GM12878 (cell line): ENCODE measurements around the gene SYCE3. TPM values are rescaled to one million over a fixed set of nuclear protein-coding genes. Genes with fewer than 3 reads are reported as not detected.

ENCODE experiments used
- ATAC-seq: fragments of 200-7000 bp; cut with Tn5 transposase; 3 replicates; pipeline ENCODE4 v1.9.1; 2020; ENCODE audit warnings: mild to moderate bottlenecking, moderate library complexity
- BruUV-seq: library from RNA; stranded (reverse); fragments of 400-500 nt; replicated peaks from 2 replicates; lab custom pipeline; 2021; lab: Mats Ljungman, UMichigan
- CTCF ChIA-PET: fragments of 300-600 bp; sonication (Branson Sonifier 250); formaldehyde crosslinking; extraction: SDS; loops from one replicate; lab custom pipeline; 2021; ENCODE audit warnings: inconsistent platforms; lab: Yijun Ruan, JAX
- POLR2A ChIA-PET: fragments of 350-600 bp; formaldehyde crosslinking; extraction: SDS; loops from one replicate; lab custom pipeline; 2021; ENCODE audit warnings: inconsistent platforms; lab: Charles Lee
- RAD21 ChIA-PET: fragments of 300-600 bp; sonication (Branson Sonifier 250); formaldehyde crosslinking; loops from one replicate; lab custom pipeline; 2023; ENCODE audit warnings: antibody characterized with exemption; ENCODE audit not compliant: unreplicated experiment; lab: Charles Lee
- SMC1A ChIA-PET: fragments of 300-600 bp; sonication (Branson Sonifier 250); formaldehyde crosslinking; loops from one replicate; lab custom pipeline; 2023; ENCODE audit not compliant: unreplicated experiment, uncharacterized antibody; lab: Charles Lee
- DNase-seq: peaks from one replicate; pipeline ENCODE4 v3.0.0-alpha.2; 2011; ENCODE audit warnings: low read depth, low spot score
- FAIRE-seq: peaks from 3 replicates; lab custom pipeline; 2011; peaks lifted over from hg19 to GRCh38; lab: Jason Lieb, UNC
- H2AFZ ChIP-seq: 2 replicates; pipeline ENCODE4 v1.6.0; 2011; ENCODE audit warnings: low read depth, low read length, control low read depth; ENCODE audit not compliant: control insufficient read depth
- H3K27ac ChIP-seq: 2 replicates; pipeline ENCODE4 v1.5.1; 2011; ENCODE audit warnings: control low read depth; ENCODE audit not compliant: control insufficient read depth, insufficient read depth
- H3K27me3 ChIP-seq, 2 experiments: replicated peaks in 1 of 2; 2 replicates each; pipeline versions ENCODE4 v1.6.0 to v1.6.1; 2011; ENCODE audit warnings: low read length in 1 of 2; ENCODE audit not compliant: control insufficient read depth in 2 of 2, insufficient read depth in 2 of 2
- H3K36me3 ChIP-seq, 2 experiments: 2 replicates each; pipeline ENCODE4 v1.5.1; 2011; ENCODE audit warnings: low read length in 1 of 2; ENCODE audit not compliant: control insufficient read depth in 2 of 2, insufficient read depth in 2 of 2
- H3K4me1 ChIP-seq: 2 replicates; pipeline ENCODE4 v1.6.1; 2011; ENCODE audit warnings: mild to moderate bottlenecking, low read length, moderate library complexity, mixed read lengths; ENCODE audit not compliant: control insufficient read depth, insufficient read depth
- H3K4me2 ChIP-seq: 2 replicates; pipeline ENCODE4 v1.6.0; 2011; ENCODE audit warnings: control low read depth; ENCODE audit not compliant: control insufficient read depth, insufficient read depth
- H3K4me3 ChIP-seq: fragments of 200-600 bp; sonication (generic); 2 replicates; pipeline ENCODE4 v1.5.1; 2016
- H3K79me2 ChIP-seq: 2 replicates; pipeline ENCODE4 v1.6.0; 2011; ENCODE audit warnings: low read length; ENCODE audit not compliant: control insufficient read depth, insufficient read depth
- H3K9ac ChIP-seq: 2 replicates; pipeline ENCODE4 v1.8.0; 2011; ENCODE audit warnings: low read length, control low read depth, mixed read lengths; ENCODE audit not compliant: control insufficient read depth, insufficient read depth
- H3K9me3 ChIP-seq: replicated peaks from 3 replicates; pipeline ENCODE4 v1.5.1; 2011; ENCODE audit warnings: mild to moderate bottlenecking, low read length; ENCODE audit not compliant: control insufficient read depth, insufficient read depth
- H4K20me1 ChIP-seq: 2 replicates; pipeline ENCODE4 v1.6.0; 2011; ENCODE audit not compliant: control insufficient read depth, insufficient read depth
- BACH1 ChIP-seq: fragments of 450-650 bp; IDR thresholded peaks from 2 replicates; pipeline ENCODE4 v1.6.1; 2017; ENCODE audit warnings: mild to moderate bottlenecking, borderline replicate concordance
- CBX5 ChIP-seq: sonication (generic); IDR thresholded peaks from 2 replicates; pipeline ENCODE4 v1.6.1; 2016; ENCODE audit warnings: low read depth, moderate library complexity, mild to moderate bottlenecking, inconsistent platforms
- CEBPB ChIP-seq, 2 experiments: fragments of 150-350 bp in 1 of 2; IDR thresholded peaks; 2 replicates each; pipeline ENCODE4 v1.6.1; 2012 to 2014; ENCODE audit warnings: low read depth in 2 of 2, low read length in 2 of 2, borderline replicate concordance in 1 of 2, inconsistent platforms in 1 of 2
- CHD4 ChIP-seq: fragments of 200-600 bp; sonication (generic); IDR thresholded peaks from 2 replicates; pipeline ENCODE4 v1.6.1; 2016; ENCODE audit warnings: mild to moderate bottlenecking
- EGR1 ChIP-seq, 2 experiments: IDR thresholded peaks; 1 replicate in 1 of 2; 2 replicates in 1 of 2; pipeline ENCODE4 v1.6.1; 2011 to 2012; ENCODE audit warnings: low read depth in 2 of 2, low read length in 2 of 2, borderline replicate concordance in 1 of 2, mild to moderate bottlenecking in 1 of 2, moderate library complexity in 1 of 2
- HDGF ChIP-seq: fragments of 450-650 bp; IDR thresholded peaks from 2 replicates; pipeline ENCODE4 v1.6.1; 2016; ENCODE audit warnings: antibody characterized with exemption
- JUND ChIP-seq: IDR thresholded peaks from 2 replicates; pipeline ENCODE4 v1.6.1; 2012; ENCODE audit warnings: low read depth, mild to moderate bottlenecking, low read length, improper control_type of control experiment, moderate library complexity
- LARP7 ChIP-seq: fragments of 450-650 bp; IDR thresholded peaks from 2 replicates; pipeline ENCODE4 v1.6.1; 2017; ENCODE audit warnings: mild to moderate bottlenecking
- MXI1 ChIP-seq: fragments of 150-350 bp; IDR thresholded peaks from 2 replicates; pipeline ENCODE4 v1.6.1; 2011; ENCODE audit warnings: low read depth, mild to moderate bottlenecking, inconsistent platforms, low read length, improper control_type of control experiment
- NFYA ChIP-seq: IDR thresholded peaks from 2 replicates; pipeline ENCODE4 v1.6.1; 2011; ENCODE audit warnings: low read depth, mild to moderate bottlenecking, low read length, improper control_type of control experiment, borderline replicate concordance
- NRF1 ChIP-seq: conservative IDR thresholded peaks from 2 replicates; pipeline ENCODE4 v1.6.1; 2011; ENCODE audit warnings: mild to moderate bottlenecking, low read depth, low read length, improper control_type of control experiment
- SMARCA5 ChIP-seq: fragments of 450-650 bp; IDR thresholded peaks from 2 replicates; pipeline ENCODE4 v1.6.1; 2017; ENCODE audit warnings: mild to moderate bottlenecking
- ZNF274 ChIP-seq: IDR thresholded peaks from one replicate; pipeline ENCODE4 v1.8.0; 2011; ENCODE audit not compliant: insufficient read length, insufficient read depth
- WGBS: methylation state at CpG from one replicate; pipeline ENCODE4 v1.1.6; 2016; ENCODE audit warnings: low lambda C conversion rate; ENCODE audit not compliant: insufficient replicate concordance, insufficient coverage; ENCODE audit errors: missing lambda C conversion rate; 5-methylcytosine and 5-hydroxymethylcytosine counted together
- in situ Hi-C: fragments of 300-500 bp; cut with MboI; formaldehyde crosslinking; loops from 9 replicates; pipeline ENCODE4 v1.14.3; 2018; ENCODE audit warnings: mixed read lengths
- intact Hi-C: fragments of 100-400 bp; cut with micrococcal nuclease; formaldehyde crosslinking; loops from one replicate; pipeline ENCODE4 v1.14.2; 2022; ENCODE audit not compliant: unreplicated experiment
- polyA plus RNA-seq, 11 experiments: library from polyadenylated mRNA; depleted of rRNA in 4 of 11; unstranded in 6 of 11; stranded (reverse) in 5 of 11; fragments of >200 nt; fragmentation: Nextera tagmentation in 4 of 11; fragmentation: Illumina TruSeq in 1 of 11; extraction: Ambion mirVana in 4 of 11; extraction: Trizol in 1 of 11; gene quantifications; 1 replicate in 1 of 11; 2 replicates in 10 of 11; pipeline versions ENCODE4 v1.2.1 to v1.2.3, GENCODE V29; 2011 to 2016; ENCODE audit warnings: inconsistent platforms in 2 of 11, missing spikeins in 2 of 11, low read depth in 1 of 11
- total RNA-seq, 4 experiments: library from RNA; depleted of rRNA in 3 of 4; stranded (reverse); fragments of >200 nt in 3 of 4; fragmentation: Illumina TruSeq in 1 of 4; extraction: Trizol in 1 of 4; gene quantifications; 2 replicates each; pipeline versions ENCODE4 v1.2.1 to v1.2.3, GENCODE V29; 2013 to 2021
- TF ChIP-seq, protein P1 (sequence below): IDR thresholded peaks from 2 replicates; pipeline ENCODE4 v1.6.1; 2012; ENCODE audit warnings: mild to moderate bottlenecking, low read depth, low read length
- TF ChIP-seq, protein P2 (sequence below): IDR thresholded peaks from 2 replicates; pipeline ENCODE4 v1.6.1; 2011; ENCODE audit warnings: borderline replicate concordance, low read depth, mild to moderate bottlenecking, moderate library complexity, low read length; ENCODE audit not compliant: insufficient read depth, poor library complexity, severe bottlenecking
- TF ChIP-seq, protein P3 (sequence below): fragments of 150-350 bp; IDR thresholded peaks from 2 replicates; pipeline ENCODE4 v1.6.1; 2014; ENCODE audit warnings: mild to moderate bottlenecking, low read depth, low read length

SYCE3 gene
- total and polyA plus RNA-seq, 10 of the 15 experiments (the other 5 are each of a cell fraction or from before 2014, with no cell fraction given), result 0.38 to 0.91 (median 0.76) TPM; not detected in 4

DNA sequence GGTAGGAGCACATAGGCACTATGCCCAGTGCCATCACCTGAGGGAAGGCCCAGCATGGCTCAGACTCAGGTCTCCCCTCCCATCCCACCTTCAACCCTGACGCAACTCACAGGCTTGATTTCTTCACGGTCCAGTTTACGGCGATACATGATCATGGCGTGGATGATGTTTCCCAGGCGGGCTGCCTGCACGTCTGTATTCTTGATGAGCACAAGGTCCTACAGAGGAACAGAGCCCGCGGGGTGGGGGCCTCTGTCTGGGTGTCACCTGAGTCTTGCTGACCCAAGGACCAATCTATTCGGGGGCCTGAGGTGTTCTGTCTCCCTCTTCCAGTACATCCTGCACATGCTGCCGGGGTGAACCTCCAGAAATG is 11.7 kb upstream of the SYCE3 start (continued):
- TF ChIP-seq CEBPB (IDR thresholded peaks at IDR 0.05; ENCODE audit: borderline replicate concordance in 1 of 2, low read depth in 2 of 2, low read length in 2 of 2) (no peak), EGR1 (IDR thresholded peaks at IDR 0.05; ENCODE audit: borderline replicate concordance in 1 of 2, low read depth in 2 of 2, low read length in 2 of 2) (no peak), CBX5 (no peak)

DNA sequence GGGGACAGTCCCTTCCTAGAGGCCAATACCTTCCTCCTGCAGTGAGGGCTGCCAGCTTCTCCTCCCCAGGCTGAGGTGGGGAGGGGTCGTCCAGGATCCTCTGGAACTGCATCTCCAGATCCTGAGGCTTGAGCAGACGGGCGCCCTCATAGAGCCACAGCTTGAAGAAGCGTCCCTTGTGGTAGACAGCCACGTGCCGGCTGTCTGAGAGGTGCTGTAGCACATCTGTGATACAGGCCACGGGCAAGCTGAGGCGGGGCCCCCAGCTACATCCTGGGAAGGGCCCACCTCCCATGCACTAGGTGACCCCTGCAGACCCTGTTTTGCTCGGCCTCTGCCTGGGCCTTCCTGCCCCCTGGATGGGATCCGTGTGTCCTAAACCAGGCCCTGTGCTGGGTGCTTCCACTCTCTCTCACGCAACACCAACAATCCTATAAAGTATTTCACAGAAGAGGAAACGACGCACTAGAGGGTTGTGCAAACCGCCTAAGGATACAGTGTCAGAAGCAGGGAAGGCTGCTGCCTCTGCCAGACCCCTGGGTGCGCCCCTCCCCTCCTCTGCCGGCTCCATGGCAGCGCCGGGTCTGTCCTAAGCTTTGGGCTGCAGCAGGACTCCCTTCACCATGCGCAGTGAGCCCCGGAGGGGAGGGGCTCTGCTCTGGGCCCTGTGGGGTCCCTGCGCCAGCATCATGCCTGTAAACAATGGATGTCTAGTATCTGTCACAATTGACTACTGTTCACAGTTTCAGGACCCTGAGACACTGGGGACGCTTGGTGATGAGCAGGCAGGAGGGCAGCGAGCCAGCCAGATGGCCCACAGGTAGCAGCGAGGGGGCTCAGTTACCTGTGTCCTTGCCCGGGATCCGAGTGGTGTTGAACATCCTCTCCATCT is 11.0 kb upstream of the SYCE3 start:
- FAIRE-seq (no peak), ATAC-seq (no peak), DNase-seq (no peak)
- Histone ChIP-seq H3K9ac (no peak overlapping the region), H3K27ac (no peak overlapping the region), H4K20me1 (no peaks in the 10 kb centered on the region), H3K4me3 (no peak overlapping the region), H3K4me2 (no peak overlapping the region), H3K36me3 (peaks cover 12 to 18% of the 10 kb centered on the region in 2 experiments; a peak in 3 of 4 replicates), H3K27me3 (no peaks in the 10 kb centered on the region), H2AFZ (no peak overlapping the region), H3K9me3 (no peaks in the 10 kb centered on the region), H3K79me2 (no peaks in the 10 kb centered on the region; the same call in 1 of the 2 replicates), H3K4me1 (peaks cover 8% of the 10 kb centered on the region)
- RAD21 ChIA-PET, result no interaction called here
- SMC1A ChIA-PET, result no interaction called here
- POLR2A ChIA-PET, result no interaction called here
- intact Hi-C loops, result no loop called here
- 89% methylated on average over 26 of the region's 26 CpGs for WGBS
- BruUV-seq, result no TSS peak
- in situ Hi-C loops, result no loop called here
- CTCF ChIA-PET, result interaction anchor here (2.1 kb wide), 1 partner anchor 11 kb away, joined by 12 read pairs; the partner anchor contains the start of gene SYCE3
- TF ChIP-seq HDGF, result no peak
- TF ChIP-seq, protein P1, sequence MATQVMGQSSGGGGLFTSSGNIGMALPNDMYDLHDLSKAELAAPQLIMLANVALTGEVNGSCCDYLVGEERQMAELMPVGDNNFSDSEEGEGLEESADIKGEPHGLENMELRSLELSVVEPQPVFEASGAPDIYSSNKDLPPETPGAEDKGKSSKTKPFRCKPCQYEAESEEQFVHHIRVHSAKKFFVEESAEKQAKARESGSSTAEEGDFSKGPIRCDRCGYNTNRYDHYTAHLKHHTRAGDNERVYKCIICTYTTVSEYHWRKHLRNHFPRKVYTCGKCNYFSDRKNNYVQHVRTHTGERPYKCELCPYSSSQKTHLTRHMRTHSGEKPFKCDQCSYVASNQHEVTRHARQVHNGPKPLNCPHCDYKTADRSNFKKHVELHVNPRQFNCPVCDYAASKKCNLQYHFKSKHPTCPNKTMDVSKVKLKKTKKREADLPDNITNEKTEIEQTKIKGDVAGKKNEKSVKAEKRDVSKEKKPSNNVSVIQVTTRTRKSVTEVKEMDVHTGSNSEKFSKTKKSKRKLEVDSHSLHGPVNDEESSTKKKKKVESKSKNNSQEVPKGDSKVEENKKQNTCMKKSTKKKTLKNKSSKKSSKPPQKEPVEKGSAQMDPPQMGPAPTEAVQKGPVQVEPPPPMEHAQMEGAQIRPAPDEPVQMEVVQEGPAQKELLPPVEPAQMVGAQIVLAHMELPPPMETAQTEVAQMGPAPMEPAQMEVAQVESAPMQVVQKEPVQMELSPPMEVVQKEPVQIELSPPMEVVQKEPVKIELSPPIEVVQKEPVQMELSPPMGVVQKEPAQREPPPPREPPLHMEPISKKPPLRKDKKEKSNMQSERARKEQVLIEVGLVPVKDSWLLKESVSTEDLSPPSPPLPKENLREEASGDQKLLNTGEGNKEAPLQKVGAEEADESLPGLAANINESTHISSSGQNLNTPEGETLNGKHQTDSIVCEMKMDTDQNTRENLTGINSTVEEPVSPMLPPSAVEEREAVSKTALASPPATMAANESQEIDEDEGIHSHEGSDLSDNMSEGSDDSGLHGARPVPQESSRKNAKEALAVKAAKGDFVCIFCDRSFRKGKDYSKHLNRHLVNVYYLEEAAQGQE, result no peak
- TF ChIP-seq CHD4, result no peak
- no peak for TF ChIP-seq SMARCA5
- TF ChIP-seq, protein P2, sequence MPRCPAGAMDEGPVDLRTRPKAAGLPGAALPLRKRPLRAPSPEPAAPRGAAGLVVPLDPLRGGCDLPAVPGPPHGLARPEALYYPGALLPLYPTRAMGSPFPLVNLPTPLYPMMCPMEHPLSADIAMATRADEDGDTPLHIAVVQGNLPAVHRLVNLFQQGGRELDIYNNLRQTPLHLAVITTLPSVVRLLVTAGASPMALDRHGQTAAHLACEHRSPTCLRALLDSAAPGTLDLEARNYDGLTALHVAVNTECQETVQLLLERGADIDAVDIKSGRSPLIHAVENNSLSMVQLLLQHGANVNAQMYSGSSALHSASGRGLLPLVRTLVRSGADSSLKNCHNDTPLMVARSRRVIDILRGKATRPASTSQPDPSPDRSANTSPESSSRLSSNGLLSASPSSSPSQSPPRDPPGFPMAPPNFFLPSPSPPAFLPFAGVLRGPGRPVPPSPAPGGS, result no peak
- TF ChIP-seq, protein P3, sequence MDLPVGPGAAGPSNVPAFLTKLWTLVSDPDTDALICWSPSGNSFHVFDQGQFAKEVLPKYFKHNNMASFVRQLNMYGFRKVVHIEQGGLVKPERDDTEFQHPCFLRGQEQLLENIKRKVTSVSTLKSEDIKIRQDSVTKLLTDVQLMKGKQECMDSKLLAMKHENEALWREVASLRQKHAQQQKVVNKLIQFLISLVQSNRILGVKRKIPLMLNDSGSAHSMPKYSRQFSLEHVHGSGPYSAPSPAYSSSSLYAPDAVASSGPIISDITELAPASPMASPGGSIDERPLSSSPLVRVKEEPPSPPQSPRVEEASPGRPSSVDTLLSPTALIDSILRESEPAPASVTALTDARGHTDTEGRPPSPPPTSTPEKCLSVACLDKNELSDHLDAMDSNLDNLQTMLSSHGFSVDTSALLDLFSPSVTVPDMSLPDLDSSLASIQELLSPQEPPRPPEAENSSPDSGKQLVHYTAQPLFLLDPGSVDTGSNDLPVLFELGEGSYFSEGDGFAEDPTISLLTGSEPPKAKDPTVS, result no peak
- TF ChIP-seq ZNF274, result no peak
- no peak for TF ChIP-seq NRF1
- TF ChIP-seq NFYA, result no peak
- no peak for TF ChIP-seq JUND
- no peak for TF ChIP-seq LARP7
- TF ChIP-seq MXI1, result no peak
- TF ChIP-seq BACH1, result no peak
